Keratinocyte (primary cell): ENCODE results near the gene TWNK. TPM values are rescaled to one million over a fixed set of nuclear protein-coding genes. Genes with fewer than 3 reads are reported as not detected.

Source experiments
- DNase-seq: peaks from one replicate; pipeline ENCODE4 v3.0.0-alpha.2; 2011; ENCODE audit warnings: low read depth, missing footprints, low spot score
- FAIRE-seq: peaks from 2 replicates; lab custom pipeline; 2011; peaks lifted over from hg19 to GRCh38; lab: Jason Lieb, UNC
- H2AFZ ChIP-seq: 2 replicates; pipeline ENCODE4 v1.6.0; 2012; ENCODE audit warnings: low read length, control low read depth, inconsistent platforms; ENCODE audit not compliant: control insufficient read depth
- H3K27ac ChIP-seq: 2 replicates; pipeline ENCODE4 v1.5.1; 2011; ENCODE audit warnings: low read length; ENCODE audit not compliant: control insufficient read depth, insufficient read depth
- H3K27me3 ChIP-seq: 3 replicates; pipeline ENCODE4 v1.6.0; 2011; ENCODE audit warnings: low read length; ENCODE audit not compliant: control insufficient read depth, insufficient read depth; ENCODE audit errors: extremely low read depth
- H3K36me3 ChIP-seq, 2 experiments: 2 replicates in 1 of 2; 3 replicates in 1 of 2; pipeline ENCODE4 v1.5.1; 2011; ENCODE audit warnings: low read length in 2 of 2, mild to moderate bottlenecking in 1 of 2; ENCODE audit not compliant: control insufficient read depth in 2 of 2, insufficient read depth in 2 of 2; ENCODE audit errors: extremely low read depth in 1 of 2
- H3K4me1 ChIP-seq: 3 replicates; pipeline ENCODE4 v1.5.1; 2011; ENCODE audit warnings: low read length; ENCODE audit not compliant: control insufficient read depth, insufficient read depth; ENCODE audit errors: extremely low read depth
- H3K4me2 ChIP-seq: 3 replicates; pipeline ENCODE4 v1.6.0; 2011; ENCODE audit warnings: low read depth, low read length; ENCODE audit not compliant: control insufficient read depth, insufficient read depth; ENCODE audit errors: extremely low read depth
- H3K4me3 ChIP-seq, 3 experiments: fragments of 200-600 bp in 1 of 3; sonication (generic) in 1 of 3; 2 replicates in 2 of 3; 3 replicates in 1 of 3; pipeline ENCODE4 v1.5.1; 2011 to 2016; ENCODE audit warnings: low read length in 3 of 3, mild to moderate bottlenecking in 3 of 3, control low read depth in 2 of 3, inconsistent platforms in 1 of 3, low read depth in 1 of 3, mixed read lengths in 1 of 3, mixed run types in 1 of 3, moderate library complexity in 1 of 3; ENCODE audit not compliant: control insufficient read depth in 2 of 3, insufficient read depth in 2 of 3; ENCODE audit errors: extremely low read depth in 1 of 3
- H3K79me2 ChIP-seq: 2 replicates; pipeline ENCODE4 v1.6.0; 2012; ENCODE audit warnings: low read length; ENCODE audit not compliant: control insufficient read depth, insufficient read depth
- H3K9ac ChIP-seq: 3 replicates; pipeline ENCODE4 v1.6.0; 2011; ENCODE audit warnings: low read length; ENCODE audit not compliant: control insufficient read depth, insufficient read depth; ENCODE audit errors: extremely low read depth
- H3K9me1 ChIP-seq: 3 replicates; pipeline ENCODE4 v1.6.0; 2011; ENCODE audit warnings: low read length; ENCODE audit not compliant: control insufficient read depth, insufficient read depth; ENCODE audit errors: extremely low read depth
- H3K9me3 ChIP-seq: 2 replicates; pipeline ENCODE4 v1.5.1; 2012; ENCODE audit warnings: low read depth, low read length; ENCODE audit not compliant: control insufficient read depth
- H4K20me1 ChIP-seq: 3 replicates; pipeline ENCODE4 v1.6.0; 2011; ENCODE audit warnings: low read length; ENCODE audit not compliant: control insufficient read depth, insufficient read depth; ENCODE audit errors: extremely low read depth
- EZH2 ChIP-seq: IDR thresholded peaks from one replicate; pipeline ENCODE4 v1.6.1; 2012; ENCODE audit warnings: inconsistent platforms, mild to moderate bottlenecking, low read length, moderate library complexity
- dilution Hi-C: fragments of 300-500 bp; cut with MboI; formaldehyde crosslinking; loops from one replicate; pipeline ENCODE4 v1.7.0; 2020; ENCODE audit warnings: low sequenced_read_pairs; ENCODE audit not compliant: extremely low pct_ligation_motif_present
- polyA plus RNA-seq, 5 experiments: library from polyadenylated mRNA; depleted of rRNA in 3 of 5; stranded (reverse) in 3 of 5; stranded (forward) in 1 of 5; unstranded in 1 of 5; fragments of >200 nt; gene quantifications; 1 replicate in 1 of 5; 2 replicates in 3 of 5; 3 replicates in 1 of 5; pipeline versions ENCODE4 v1.2.1 to v1.2.3, GENCODE V29; 2011 to 2012; ENCODE audit warnings: missing spikeins in 2 of 5, low read depth in 1 of 5, low replicate concordance in 1 of 5
- TF ChIP-seq, protein P1 (sequence below), 3 experiments: IDR thresholded peaks in 1 of 3; conservative IDR thresholded peaks in 1 of 3; optimal IDR thresholded peaks in 1 of 3; 2 replicates in 2 of 3; 3 replicates in 1 of 3; pipeline versions ENCODE3 to v1.5.1; 2011; ENCODE audit warnings: low read length in 3 of 3, mild to moderate bottlenecking in 3 of 3, moderate library complexity in 2 of 3, control low read depth in 1 of 3, inconsistent platforms in 1 of 3; ENCODE audit not compliant: insufficient read depth in 2 of 3; ENCODE audit errors: extremely low read depth in 1 of 3

Gene TWNK
- polyA plus RNA-seq, 1 donor (not counting 4 experiments of a cell fraction or from before 2014, with no cell fraction given) = 12.9 TPM

DNA sequence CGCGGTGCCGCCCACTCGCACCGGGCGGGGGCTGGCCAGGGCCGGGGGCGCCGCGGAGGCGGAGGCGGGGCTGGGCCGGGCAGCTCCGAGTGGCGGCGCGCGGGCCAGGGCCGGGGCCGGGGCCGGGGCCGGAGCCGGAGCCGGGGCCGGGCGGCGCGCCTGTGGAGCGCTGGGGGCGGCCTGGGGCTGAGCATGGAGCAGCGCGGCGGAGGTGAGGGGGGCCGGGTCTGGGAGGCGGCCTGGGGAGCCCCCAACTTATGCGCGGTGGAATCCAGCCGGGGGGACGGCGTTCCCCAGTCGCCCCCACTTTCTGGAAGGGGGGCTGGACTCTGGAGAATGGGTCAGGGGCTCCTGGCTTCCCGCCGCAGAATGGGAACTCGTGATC, 12.4 kb downstream of the TWNK start, which contains the start of gene LZTS2:
Gene LZTS2 (plus strand): TSS at position 67 of the 385 bp plus-strand sequence. CDS start 2,731 bp downstream, outside the sequence.
- Histone ChIP-seq H3K4me2 (peak within 1 kb of the TSS; percentile 94), H4K20me1 (no peaks in the 10 kb centered on the region), H3K27ac (peak within 1 kb of the TSS; percentile 85), H2AFZ (peak within 1 kb of the TSS; percentile 76), H3K4me1 (peaks cover 17% of the 10 kb centered on the region), H3K9me3 (no peaks in the 10 kb centered on the region), H3K9me1 (no peaks in the 10 kb centered on the region), H3K4me3 (peak within 1 kb of the TSS; percentile 82 to 90 (median 87)), H3K36me3 (peaks cover 5 to 11% of the 10 kb centered on the region in 2 experiments), H3K9ac (peak within 1 kb of the TSS; percentile 93), H3K27me3 (no peaks in the 10 kb centered on the region), H3K79me2 (peaks cover 26% of the 10 kb centered on the region)
- dilution Hi-C loops = no loop called here
- no peak for DNase-seq
- no peak for FAIRE-seq
- TF ChIP-seq, protein P1, sequence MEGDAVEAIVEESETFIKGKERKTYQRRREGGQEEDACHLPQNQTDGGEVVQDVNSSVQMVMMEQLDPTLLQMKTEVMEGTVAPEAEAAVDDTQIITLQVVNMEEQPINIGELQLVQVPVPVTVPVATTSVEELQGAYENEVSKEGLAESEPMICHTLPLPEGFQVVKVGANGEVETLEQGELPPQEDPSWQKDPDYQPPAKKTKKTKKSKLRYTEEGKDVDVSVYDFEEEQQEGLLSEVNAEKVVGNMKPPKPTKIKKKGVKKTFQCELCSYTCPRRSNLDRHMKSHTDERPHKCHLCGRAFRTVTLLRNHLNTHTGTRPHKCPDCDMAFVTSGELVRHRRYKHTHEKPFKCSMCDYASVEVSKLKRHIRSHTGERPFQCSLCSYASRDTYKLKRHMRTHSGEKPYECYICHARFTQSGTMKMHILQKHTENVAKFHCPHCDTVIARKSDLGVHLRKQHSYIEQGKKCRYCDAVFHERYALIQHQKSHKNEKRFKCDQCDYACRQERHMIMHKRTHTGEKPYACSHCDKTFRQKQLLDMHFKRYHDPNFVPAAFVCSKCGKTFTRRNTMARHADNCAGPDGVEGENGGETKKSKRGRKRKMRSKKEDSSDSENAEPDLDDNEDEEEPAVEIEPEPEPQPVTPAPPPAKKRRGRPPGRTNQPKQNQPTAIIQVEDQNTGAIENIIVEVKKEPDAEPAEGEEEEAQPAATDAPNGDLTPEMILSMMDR (optimal IDR thresholded peaks at IDR 0.05 in 1 of 3, IDR thresholded peaks at IDR 0.05 in 1 of 3, conservative IDR thresholded peaks at IDR 0.05 in 1 of 3; ENCODE audit: extremely low read depth in 1 of 3, insufficient read depth in 2 of 3, low read length in 3 of 3) = no peak
- TF ChIP-seq EZH2 = no peak

DNA sequence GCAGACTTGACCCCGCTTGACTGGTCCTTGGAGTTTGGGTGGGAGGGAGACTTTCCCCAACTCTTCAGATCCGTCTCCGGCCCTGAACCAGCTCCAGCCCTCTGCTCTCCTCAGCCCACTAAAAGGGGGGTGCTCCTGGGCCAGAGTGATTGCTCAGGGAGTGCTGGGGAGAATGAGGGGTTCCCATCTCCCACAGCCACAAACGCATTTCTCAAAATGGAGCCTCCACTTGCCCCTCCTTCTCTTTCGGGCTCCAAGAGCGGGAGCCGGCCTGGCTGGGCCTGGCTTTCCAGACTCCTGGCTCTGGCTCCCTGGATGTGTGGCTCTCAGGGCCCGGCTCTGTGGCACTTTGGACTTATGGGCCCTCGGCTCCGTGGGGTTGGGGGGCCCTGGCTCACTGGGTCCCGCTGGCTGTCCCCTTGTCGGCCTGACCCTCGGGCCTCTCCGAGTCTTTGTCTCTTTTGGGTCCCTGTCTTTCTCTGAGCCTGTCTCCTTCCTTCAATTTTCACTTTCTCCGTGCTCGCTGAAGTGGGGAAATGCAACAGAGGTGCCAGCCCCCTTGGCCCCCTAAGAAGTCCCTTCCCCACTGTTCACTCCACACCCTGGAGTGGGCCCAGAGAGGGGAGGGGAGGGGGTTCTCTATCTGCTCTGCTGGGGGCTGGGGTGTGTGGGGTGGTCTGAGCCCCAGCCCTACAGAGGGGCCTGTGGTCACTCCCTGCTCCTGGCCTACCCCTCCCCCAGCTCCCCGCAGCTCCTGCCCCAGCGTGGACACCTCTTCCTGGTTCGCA, 13.0 kb downstream of the TWNK start:
- TF ChIP-seq, protein P1 (optimal IDR thresholded peaks at IDR 0.05 in 1 of 3, IDR thresholded peaks at IDR 0.05 in 1 of 3, conservative IDR thresholded peaks at IDR 0.05 in 1 of 3; ENCODE audit: extremely low read depth in 1 of 3, insufficient read depth in 2 of 3, low read length in 3 of 3) = no peak
- TF ChIP-seq EZH2 = no peak
- H3K9me3 ChIP-seq = no peaks in the 10 kb centered on the region
- DNase-seq (no peak), FAIRE-seq (no peak)
- H3K4me3 ChIP-seq = peak overlapping the region; percentile 82 to 90 (median 87)
- H3K79me2 ChIP-seq = peaks cover 26% of the 10 kb centered on the region
- peaks cover 17% of the 10 kb centered on the region for H3K4me1 ChIP-seq
- H3K4me2 ChIP-seq = peak overlapping the region; percentile 94
- peak overlapping the region; percentile 85 for H3K27ac ChIP-seq
- no peaks in the 10 kb centered on the region for H4K20me1 ChIP-seq
- dilution Hi-C loops = no loop called here
- H3K36me3 ChIP-seq = peaks cover 4 to 15% of the 10 kb centered on the region in 2 experiments
- no peaks in the 10 kb centered on the region for H3K9me1 ChIP-seq
- H3K27me3 ChIP-seq = no peaks in the 10 kb centered on the region
- peak overlapping the region; percentile 76 for H2AFZ ChIP-seq
- peak overlapping the region; percentile 93 for H3K9ac ChIP-seq
